Measurements from ENCODE around the gene IL17RE. TPM values are rescaled to one million over a fixed set of nuclear protein-coding genes. Genes with fewer than 3 reads are reported as not detected.

The IL17RE gene
- polyA plus RNA-seq, 3 donors, result 0.27 TPM; not detected in 2

GRCh38 chr3:9935966-9936510 lies 33.4 kb downstream of the IL17RE start:
- H3K36me3 Mint-ChIP-seq, result peaks cover 28 to 30% of the 10 kb centered on the region in 2 donors
- peak in 2 of 3 donors; percentile 17 to 50 for DNase-seq
- Histone ChIP-seq H4K20me1 (ENCODE audit: insufficient read depth, low read length) (no peaks in the 10 kb centered on the region), H2AFZ (ENCODE audit: insufficient read depth, low read depth, low read length, poor library complexity, severe bottlenecking) (no peak overlapping the region), H3K36me3 (replicated peaks in 1 of 2; ENCODE audit: control insufficient read depth in 1 of 2, insufficient read depth in 2 of 2, low read length in 2 of 2) (peaks cover 11 to 23% of the 10 kb centered on the region in 2 donors), H3K27me3 (ENCODE audit: control insufficient read depth in 2 of 2, insufficient read depth in 2 of 2, low read length in 2 of 2) (no peaks in the 10 kb centered on the region), H3K4me3 (replicated peaks in 1 of 3; ENCODE audit: low read depth in 2 of 3, low read length in 3 of 3) (no peak overlapping the region), H3K79me2 (ENCODE audit: insufficient read depth, low read length) (peaks cover 5% of the 10 kb centered on the region), H3K9ac (ENCODE audit: insufficient read depth, low read length, poor library complexity, severe bottlenecking) (no peak overlapping the region), H3K27ac (ENCODE audit: low read depth in 1 of 2, low read length in 2 of 2) (no peak overlapping the region), H3K4me2 (replicated peaks; ENCODE audit: extremely low read depth, low read length, poor library complexity, severe bottlenecking) (no peak overlapping the region), H3K9me3 (replicated peaks in 1 of 2; ENCODE audit: control insufficient read depth in 1 of 2, insufficient read depth in 1 of 2, low read length in 2 of 2) (no peaks in the 10 kb centered on the region), H3K4me1 (ENCODE audit: control insufficient read depth in 1 of 2, insufficient read depth in 2 of 2, low read length in 2 of 2) (peaks cover 25 to 38% of the 10 kb centered on the region in 2 donors)
- TF ChIP-seq CTCF (IDR thresholded peaks at IDR 0.05), result no peak
- no peaks in the 10 kb centered on the region for H3K9me3 Mint-ChIP-seq
- peak overlapping the region in 1 of 7 donors; percentile 60 for H3K27ac Mint-ChIP-seq
- H3K4me3 Mint-ChIP-seq, result no peak overlapping the region
- intact Hi-C loops (cut with micrococcal nuclease), result loop anchor here in 1 of 2 donors (10.0 kb wide), 1 partner anchor 389 kb away; the partner anchor contains the start of gene SEC13
- no CpG with 5 or more reads among the region's 5 CpGs for WGBS (ENCODE audit: insufficient coverage)
- H3K4me1 Mint-ChIP-seq, result peaks cover 30% of the 10 kb centered on the region
- peaks cover 0 to 2% (median 0%) of the 10 kb centered on the region in 3 donors for H3K27me3 Mint-ChIP-seq (ENCODE audit: low read depth in 3 of 3)

- Histone ChIP-seq H3K27me3 (ENCODE audit: control insufficient read depth in 2 of 2, insufficient read depth in 2 of 2, low read length in 2 of 2) (no peaks in the 10 kb centered on the region), H3K79me2 (ENCODE audit: insufficient read depth, low read length) (peaks cover 5% of the 10 kb centered on the region), H3K4me1 (ENCODE audit: control insufficient read depth in 1 of 2, insufficient read depth in 2 of 2, low read length in 2 of 2) (peaks cover 20 to 31% of the 10 kb centered on the region in 2 donors), H4K20me1 (ENCODE audit: insufficient read depth, low read length) (no peaks in the 10 kb centered on the region), H3K9me3 (replicated peaks in 1 of 2; ENCODE audit: control insufficient read depth in 1 of 2, insufficient read depth in 1 of 2, low read length in 2 of 2) (no peaks in the 10 kb centered on the region), H3K4me3 (replicated peaks in 1 of 3; ENCODE audit: low read depth in 2 of 3, low read length in 3 of 3) (no peak overlapping the region), H3K9ac (ENCODE audit: insufficient read depth, low read length, poor library complexity, severe bottlenecking) (no peak overlapping the region), H3K4me2 (replicated peaks; ENCODE audit: extremely low read depth, low read length, poor library complexity, severe bottlenecking) (no peak overlapping the region), H3K27ac (ENCODE audit: low read depth in 1 of 2, low read length in 2 of 2) (no peak overlapping the region), H2AFZ (ENCODE audit: insufficient read depth, low read depth, low read length, poor library complexity, severe bottlenecking) (no peak overlapping the region), H3K36me3 (replicated peaks in 1 of 2; ENCODE audit: control insufficient read depth in 1 of 2, insufficient read depth in 2 of 2, low read length in 2 of 2) (peaks cover 11 to 25% of the 10 kb centered on the region in 2 donors)
- DNase-seq, result no peak
- no peaks in the 10 kb centered on the region for H3K9me3 Mint-ChIP-seq
- intact Hi-C loops (cut with micrococcal nuclease), result loop anchor here in 1 of 2 donors (10.0 kb wide), 1 partner anchor 387 kb away; the partner anchor contains the start of gene SEC13
- TF ChIP-seq CTCF (IDR thresholded peaks at IDR 0.05), result no peak
- no peaks in the 10 kb centered on the region for H3K27me3 Mint-ChIP-seq (ENCODE audit: low read depth in 3 of 3)
- no peak overlapping the region for H3K4me3 Mint-ChIP-seq
- peak overlapping the region in 2 of 7 donors; percentile 28 to 42 for H3K27ac Mint-ChIP-seq
- H3K4me1 Mint-ChIP-seq, result peaks cover 23% of the 10 kb centered on the region
- WGBS (ENCODE audit: insufficient coverage), result 96% methylated on average over 11 of the region's 13 CpGs
- H3K36me3 Mint-ChIP-seq, result peaks cover 35 to 39% of the 10 kb centered on the region in 2 donors
Observed at GRCh38 chr3:9937486-9938238, 35.0 kb downstream of the IL17RE start.
